NCI-H2196 (cell line): ENCODE data around the gene SLC22A4.
A peak's percentile ranks its signal among the peaks of the same experiment; 100 is the strongest.

ENCODE experiments used
- DNase-seq: peaks from one replicate; lab custom pipeline; 2025; ENCODE audit not compliant: unreplicated experiment; lab: John Stamatoyannopoulos, UW

SLC22A4 gene

DNA sequence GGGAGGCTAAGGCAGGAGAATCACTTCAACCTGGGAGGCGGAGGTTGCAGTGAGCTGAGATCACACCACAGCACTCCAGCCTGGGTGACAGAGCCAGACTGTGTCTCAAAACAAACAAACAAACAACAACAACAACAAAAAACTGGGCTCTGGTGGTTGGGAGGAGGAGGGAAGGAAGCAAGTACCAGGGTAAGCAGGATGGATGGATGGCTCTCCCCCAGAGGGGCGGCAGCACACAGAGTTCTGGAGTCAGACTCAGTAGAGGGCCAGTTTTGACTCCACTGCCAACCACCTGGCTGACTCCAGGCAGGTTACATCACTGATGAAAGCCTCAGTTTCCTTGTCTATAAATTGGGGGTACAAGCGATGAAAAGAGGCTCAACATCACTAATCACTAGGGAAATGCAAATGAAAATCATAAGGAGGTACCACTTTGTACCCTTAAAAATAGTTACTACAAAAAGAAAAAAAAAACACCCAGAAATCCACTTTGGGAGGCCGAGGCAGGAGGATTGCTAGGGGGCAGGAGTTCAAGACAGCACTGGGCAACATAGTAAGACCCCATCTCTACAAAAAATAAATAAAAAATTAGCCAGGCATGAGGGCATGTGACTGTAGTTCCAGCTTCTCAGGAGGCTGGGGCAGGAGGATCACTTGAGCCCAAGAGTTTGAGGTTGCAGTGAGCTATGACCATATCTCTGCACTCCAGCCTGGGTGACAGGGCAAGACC lies 3.2 kb downstream of the SLC22A4 start:
- DNase-seq: no peak

DNA sequence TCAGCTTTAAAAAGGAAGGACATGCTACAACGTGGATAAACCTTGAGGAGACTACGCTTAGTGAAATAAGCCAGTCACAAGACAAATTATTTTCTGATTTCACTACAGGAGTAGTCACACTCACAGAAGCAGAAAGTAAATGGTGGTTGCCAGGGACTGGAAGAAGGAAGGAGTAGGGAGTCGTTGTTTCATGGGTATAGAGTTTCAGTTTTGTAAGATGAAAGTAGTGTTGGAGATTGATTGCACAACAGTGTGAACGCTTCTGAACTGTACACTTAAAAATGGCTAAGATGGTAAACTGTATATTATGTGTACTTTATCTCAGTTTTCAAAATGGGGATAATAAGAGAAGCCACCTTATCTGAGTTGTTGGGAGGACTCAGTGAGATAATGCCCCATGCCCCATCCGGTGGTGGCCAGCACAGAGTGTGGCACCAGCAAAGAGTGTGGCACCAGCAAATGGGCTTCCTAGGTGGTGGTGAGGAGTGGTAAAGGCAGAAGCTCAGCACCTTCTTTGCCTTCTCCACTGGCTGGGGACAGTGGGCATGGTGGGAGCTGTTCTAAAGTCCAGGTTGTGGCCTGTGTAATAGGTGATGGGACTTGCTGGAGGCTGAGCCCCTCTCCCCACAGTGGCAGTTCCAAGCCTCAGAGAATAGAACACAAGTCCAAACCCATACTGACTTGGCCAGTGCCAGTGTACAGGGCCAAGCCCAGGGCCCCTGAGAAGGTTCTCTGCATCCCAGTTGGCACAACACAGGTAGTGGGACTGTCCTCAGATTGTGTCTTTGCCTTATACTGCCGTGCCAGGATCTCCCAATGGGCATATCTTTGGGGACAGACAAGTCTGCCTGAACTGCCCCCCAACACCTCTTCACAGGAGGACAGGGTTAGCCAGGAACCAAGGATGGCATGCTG lies 4.4 kb downstream of the SLC22A4 start:
- no peak for DNase-seq

DNA sequence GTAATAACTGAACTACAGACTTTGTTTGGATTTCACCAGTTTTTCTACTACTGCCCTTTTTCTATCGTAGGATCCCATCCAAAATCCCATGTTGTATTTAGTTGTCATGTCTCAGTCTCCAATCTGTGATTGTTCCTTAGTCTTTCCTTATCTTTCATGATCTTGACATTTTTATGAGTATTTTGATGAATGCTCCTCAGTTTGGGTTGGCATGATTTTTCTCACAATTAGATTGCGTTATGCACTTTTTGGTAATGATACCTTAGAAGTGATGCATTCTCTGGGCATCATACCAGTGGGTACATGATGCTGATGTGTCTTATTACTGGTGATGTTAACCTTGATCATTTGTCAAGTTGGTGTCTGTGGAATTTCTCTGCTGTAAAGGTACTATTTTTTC lies 5.7 kb downstream of the SLC22A4 start:
- DNase-seq: no peak

DNA sequence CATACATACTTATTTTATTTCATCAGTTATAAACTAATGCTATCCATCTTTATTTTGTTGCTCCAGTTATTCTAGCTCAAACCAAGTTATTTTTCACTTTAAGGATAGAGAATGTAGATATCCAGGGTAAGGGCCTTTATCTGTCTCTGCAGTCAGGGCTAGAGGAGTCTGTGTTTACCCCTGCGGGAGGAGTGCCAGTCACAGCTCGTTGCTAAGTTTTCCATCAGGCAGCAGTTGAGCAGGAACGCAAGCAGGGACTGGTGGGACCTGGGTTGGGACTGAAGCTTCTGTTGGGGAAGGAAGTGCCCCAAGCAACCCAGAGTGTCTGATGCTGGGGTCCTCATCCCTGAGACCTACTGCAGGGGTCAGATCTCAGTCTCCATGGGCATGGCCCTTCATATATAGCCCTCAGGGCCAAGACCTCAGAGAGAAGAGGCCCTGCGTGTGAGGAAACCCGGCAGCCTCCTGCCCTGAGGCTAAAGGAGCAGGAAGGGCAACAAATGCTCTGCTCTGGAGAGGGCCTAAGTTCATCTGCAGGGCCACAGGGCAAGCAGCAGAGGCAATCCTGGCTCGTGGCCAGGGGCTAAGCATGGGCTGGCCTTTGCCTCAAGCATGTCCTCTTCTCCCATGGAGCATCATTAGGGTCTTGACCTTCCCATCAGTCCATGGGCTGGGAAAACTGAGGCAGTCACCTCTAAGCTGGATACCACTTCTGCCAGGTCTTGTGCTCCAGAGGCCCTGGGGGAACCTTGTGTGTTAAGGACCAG lies 6.6 kb downstream of the SLC22A4 start:
- DNase-seq: no peak

DNA sequence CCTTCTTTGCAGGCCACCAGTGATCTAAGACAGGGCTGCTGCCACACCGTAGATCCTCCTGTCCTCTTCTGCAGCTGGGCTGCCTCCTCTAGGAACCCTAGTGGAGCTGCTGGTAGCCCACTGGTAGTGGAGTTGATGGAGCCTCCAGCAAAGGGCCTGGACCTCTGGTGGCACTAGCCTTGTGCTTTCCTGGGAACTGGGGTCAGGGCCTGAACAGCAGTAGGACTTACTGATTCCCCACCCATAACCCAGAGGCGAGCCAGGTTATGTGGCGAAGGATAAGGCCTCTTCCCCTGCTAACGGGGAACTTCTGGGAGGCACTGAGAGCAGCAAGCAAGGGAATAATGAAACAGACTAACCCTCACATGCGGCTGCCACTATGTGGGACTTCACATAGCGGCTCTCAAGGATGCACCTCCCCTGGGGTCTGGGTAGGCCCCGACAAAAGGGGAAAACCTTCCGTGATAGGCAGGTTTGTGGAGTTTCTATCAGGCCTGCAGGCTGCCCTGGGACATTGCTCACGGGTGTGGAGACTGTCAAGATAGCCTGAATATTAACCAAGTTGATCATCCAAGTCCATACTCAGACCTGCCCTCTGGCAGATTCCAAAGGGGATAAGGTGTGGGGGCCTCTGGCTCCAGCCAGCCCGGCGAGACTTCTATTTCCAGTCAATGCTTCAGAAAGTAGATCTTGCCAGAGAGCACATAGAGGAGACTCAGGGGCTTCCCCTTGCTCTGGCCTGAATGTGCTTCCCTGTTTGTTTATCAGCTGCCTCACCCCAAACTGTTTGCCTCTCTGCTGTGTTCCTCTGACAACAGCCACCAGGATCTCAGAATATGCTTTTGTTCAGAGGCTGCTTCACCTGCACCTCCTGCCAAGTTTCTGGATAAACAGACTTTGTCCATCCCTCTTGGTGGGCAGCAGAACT lies 7.4 kb downstream of the SLC22A4 start:
- DNase-seq: peak; percentile 48

DNA sequence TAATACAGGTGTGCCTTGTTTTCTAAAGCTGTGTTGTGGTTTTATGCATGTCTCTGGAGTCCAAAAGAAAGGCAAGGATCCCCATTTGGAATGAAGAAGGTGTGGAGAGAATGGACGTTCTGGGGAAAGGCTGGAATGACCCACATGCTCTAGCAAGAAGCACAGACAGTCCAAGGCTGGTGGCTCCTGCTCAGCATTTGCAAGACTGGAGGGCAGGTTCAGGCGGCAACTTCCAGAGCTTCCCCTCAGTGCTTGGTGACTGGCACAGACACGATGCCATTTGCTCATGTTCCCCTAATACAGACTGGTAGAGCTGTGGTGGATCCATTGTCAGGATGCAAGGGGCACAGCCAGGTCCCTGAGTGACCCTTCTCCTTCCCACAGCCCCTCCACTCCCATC lies 8.2 kb downstream of the SLC22A4 start:
- DNase-seq: no peak

DNA sequence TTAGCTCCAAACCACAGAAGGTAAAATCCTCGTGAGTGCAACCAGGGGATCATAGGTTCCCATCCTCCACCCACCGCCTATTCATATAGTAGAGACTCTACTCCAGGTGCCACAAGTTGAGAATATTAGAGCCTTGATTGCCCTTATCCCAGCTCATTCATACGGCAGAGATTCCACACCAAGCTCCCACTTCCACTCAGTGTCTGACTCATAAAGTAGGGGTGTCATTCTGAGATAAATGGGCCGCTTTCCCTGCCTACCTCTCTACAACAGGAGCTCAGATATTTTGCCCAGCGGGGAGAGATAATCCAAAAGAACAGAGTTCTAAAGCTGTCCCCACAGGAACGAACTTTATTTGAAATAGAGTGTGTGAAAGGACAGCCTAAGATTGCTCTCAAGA lies 9.4 kb downstream of the SLC22A4 start:
- DNase-seq: no peak

DNA sequence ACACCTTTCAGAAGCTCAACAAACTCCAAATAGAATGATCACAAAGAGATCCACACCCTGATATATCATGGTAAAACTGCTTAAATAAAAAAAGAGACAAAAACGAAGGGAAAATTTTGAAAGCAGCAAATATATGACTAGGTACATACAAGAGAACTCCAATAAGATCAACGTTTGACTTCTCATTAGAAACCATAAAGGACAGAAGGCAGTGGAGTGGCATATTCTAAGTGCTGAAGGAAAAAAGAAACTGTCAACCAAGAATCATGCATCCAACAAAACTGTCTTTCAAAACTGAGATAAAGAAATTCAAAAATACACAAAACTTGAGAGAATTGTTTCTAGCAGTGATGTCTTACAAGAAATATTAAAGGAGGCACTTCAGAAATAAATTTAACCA lies 11.2 kb downstream of the SLC22A4 start:
- no peak for DNase-seq

DNA sequence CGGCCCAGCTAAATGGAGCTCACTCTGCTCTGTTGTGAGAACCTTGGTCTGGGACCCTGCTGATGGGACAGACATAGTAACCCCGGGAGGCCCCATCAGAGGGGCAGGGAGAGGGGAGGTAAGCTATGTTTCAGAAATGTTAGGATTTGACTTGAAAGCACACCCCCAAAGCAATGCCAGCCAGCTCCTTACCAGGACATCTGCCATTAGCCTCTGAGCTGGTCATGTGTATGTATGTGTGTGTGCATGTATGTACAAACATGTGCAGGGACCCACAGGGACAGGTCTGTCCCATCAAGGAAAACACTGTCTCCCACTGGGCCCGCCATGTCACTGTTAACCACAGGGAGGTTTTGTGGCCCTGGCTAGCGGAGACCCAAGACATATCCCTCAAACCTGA lies 14.5 kb downstream of the SLC22A4 start:
- DNase-seq: no peak

DNA sequence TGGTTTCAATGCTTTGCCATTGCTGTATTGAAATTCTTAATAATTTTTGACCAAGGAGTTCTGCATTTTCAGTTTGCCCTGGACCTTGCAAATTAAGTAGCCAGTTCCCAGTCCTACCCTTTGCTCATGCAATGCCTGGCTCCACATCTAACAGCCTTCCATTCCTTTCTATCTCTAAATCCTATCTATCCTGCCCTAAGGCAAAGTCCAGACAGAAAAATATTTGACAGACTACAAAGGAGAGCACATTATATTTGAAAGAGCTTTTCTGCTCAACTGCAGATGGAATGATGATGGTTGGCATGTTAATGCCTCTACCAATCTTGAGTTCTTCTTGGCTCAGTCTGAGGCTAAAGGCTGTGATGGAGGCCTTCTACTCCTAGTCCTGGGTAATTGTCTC lies 15.5 kb downstream of the SLC22A4 start:
- no peak for DNase-seq

DNA sequence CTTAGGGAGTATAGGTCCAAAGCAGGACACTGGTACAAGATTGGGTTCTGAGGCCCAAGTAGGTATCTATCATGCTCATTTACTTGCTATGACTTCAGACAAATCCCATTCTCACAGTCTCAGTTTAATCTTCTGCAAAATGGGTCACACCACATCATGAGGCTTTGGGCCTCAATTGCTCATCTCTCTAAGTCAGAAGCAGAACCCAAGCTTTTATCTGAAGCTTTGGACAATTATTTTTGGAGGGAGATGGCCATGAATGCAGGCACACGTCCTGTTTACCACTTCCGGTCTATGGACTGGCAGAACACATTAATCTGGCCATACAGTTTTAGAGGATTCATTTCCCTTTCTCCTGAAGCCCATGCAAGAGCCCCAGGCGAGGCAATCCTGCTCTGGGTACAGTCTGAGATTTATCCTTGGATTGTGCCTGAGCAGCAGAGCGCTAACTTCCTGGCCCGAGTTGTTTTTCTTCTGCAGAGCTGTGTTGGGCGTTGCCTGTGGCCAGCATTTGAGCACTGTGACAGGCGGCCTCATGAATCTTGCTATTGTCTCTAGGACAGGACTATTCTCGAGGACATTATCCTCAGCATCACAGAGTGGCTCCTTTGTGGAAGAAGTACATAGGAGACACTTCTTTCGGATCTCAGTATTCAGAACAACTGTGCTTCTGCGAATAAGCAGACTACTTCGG lies 16.1 kb downstream of the SLC22A4 start:
- no peak for DNase-seq

DNA sequence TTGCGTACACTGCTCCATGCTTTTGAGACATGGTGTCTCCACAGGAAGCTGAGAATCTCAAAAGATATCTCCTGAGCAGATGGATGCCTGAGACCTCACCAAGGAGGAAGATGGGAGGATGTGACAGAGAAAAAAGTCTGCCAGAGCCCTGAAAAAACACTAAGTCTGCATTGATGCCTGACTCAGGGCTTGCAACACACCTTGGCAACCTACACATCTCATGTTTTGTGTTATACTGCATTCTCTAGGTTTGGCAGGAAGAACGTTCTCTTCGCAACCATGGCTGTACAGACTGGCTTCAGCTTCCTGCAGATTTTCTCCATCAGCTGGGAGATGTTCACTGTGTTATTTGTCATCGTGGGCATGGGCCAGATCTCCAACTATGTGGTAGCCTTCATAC lies 19.2 kb downstream of the SLC22A4 start:
- no peak for DNase-seq

DNA sequence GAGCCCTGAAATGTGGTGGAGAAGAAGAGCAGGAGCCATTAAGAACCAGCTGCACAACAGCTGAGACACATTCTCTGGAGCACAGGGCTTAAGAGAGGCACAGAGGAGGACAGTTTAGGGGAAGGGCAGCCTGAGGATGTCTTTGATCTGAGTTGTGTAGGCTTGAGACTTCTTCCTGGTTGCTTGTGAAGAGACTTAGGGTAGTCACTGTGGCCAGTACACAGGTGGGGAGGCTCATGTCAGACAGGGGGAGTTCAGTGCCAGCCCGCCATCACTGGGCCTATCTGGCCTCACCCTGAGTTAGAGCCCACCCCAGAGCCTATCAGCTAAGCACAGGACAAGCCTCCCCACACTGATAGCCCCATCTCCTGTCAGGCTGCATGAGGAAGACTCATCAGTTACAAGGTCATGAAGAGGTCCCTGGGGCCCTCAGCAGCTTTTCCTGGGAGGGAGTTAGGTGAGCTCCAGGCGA lies 19.8 kb downstream of the SLC22A4 start:
- no peak for DNase-seq

DNA sequence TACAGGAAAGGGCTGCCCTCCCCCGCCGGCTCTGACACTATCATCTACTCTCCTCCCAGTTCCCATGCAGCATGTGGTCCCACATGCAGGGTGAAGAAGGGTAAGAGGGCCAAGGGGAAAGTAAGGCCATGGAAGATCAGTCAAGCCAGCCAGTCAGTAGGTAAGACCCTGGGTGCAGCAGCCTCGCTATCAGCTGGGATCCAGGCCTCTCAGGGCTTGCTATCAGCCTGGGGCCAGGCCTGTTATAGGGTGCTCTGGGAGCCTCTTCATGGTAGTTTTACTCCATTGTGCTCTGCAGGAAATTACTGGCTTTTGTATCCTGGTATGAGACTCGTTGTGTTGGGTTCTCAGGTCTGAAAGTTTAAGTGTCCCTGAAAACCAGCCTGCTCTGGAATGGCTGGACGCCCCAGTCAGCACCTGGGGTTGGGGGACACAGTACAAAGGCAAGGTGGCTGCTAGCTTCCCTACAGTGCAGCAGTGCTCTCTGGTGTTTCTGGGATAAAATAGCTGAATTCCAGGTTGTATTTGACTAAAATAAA lies 21.4 kb downstream of the SLC22A4 start:
- no peak for DNase-seq

DNA sequence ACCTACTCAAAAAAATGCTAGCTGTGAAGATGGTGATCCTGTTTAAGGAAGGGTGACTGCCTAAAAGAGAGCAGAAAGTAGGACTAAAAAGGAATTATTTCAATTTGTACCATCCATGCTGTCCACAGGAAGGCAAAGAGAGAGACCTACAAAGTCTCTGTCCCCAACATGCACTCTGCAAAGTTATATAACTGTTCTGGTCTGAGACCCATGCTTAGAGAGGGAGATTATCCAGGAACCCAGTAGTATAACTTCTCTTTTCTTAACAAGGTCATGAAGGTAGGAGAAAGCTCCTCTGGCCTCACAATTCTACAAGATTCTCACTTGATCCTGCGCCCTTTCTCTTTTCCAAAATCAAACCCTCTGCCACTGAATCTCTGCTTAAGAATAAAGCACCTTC lies 25.8 kb downstream of the SLC22A4 start:
- DNase-seq: no peak

DNA sequence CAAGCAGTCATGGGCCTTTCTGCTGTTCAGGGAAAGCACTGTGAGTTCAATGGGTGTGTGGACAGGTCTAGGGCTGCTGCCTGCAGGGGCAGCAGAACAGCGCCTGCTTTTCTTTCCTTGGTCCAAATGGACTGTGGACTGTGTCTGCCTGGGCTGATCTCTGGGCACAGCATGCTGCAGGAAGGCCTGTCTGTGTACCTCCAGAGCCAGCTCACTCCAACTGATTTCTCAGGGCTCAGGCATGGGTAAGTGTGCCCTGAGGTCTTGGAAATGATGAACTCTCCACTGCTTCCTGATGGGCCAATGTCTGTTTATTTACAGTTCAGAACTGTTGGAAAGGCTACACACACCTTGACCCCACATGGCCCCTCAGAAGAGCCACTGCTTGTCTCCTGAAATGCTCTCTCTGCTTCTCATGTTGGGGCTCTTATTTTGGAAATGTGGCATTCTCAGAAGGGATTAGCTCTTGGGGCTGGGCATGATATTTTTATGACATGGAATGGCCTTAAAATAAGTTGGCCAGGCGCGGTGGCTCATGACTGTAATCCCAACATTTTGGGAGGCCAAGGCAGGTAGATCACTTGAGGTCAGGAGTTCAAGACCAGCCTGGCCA lies 27.0 kb downstream of the SLC22A4 start:
- no peak for DNase-seq

DNA sequence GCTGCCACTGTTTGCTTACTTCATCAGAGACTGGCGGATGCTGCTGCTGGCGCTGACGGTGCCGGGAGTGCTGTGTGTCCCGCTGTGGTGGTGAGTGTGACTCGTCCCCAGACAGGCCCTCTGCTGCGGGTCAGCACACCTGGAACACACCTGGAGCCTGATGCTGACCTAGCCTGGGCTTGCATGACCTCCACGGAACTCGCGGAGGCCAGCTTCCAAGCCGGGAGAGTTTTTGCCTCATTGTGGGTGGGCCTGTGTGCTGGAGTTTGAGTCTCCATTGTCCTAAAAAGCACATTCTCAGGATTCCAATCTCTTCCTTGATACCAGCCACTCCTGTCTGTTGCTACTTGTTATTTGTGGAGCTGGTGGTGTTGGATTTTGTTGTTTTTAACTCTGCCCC lies 28.1 kb downstream of the SLC22A4 start:
- no peak for DNase-seq

DNA sequence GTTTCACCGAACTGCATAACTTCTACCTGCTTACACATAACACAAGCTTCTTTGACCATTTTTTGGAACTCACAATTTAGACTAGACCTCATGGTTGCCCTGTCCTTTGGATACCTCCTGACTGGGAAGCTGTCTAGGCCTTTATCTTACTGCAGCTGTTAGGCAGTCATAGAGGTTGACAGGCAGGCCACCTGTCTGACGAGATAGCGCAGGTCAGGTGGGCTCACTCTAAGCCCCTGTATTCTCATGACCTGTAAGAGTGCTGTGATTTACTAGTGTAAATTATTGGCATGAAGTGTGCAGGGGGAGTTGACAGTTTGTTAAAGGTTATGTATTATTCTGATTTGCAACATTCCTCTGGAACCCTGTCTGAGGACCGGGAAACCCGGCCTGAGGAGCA lies 29.0 kb downstream of the SLC22A4 start:
- DNase-seq: no peak

DNA sequence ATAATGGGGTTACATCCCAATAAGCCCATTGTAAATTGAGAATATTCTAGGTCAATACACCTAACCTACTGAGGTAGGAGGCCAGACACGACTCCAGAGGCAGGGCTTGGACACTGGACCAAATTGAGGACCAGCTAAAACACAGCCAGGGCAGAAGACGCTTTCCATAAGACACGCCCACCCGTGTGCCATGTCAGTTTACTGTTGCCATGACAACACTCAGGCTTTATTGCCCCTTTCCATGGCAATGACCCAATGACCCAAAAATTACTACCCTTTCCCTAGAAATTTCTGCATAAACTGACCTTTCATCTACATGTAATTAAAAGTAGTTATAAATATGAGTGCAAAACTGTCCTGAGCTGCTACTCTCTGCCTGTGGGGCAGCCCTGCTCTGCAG lies 31.5 kb downstream of the SLC22A4 start:
- no peak for DNase-seq
